GM23338 (cell line): ENCODE results near the gene ADGRB2. TPM values are rescaled to one million over a fixed set of nuclear protein-coding genes. Genes with fewer than 3 reads are reported as not detected.

Experiments
- ATAC-seq: fragments of 200-7000 bp; cut with Tn5 transposase; 3 replicates; pipeline ENCODE4 v1.9.1; 2020
- DNase-seq: peaks from one replicate; pipeline ENCODE4 v3.0.0-alpha.2; 2015; ENCODE audit warnings: low spot score
- H2AFZ ChIP-seq: fragments of 200-600 bp; sonication (generic); 2 replicates; pipeline ENCODE4 v1.8.0; 2016; ENCODE audit warnings: antibody characterized with exemption, mild to moderate bottlenecking, moderate library complexity
- H3F3A ChIP-seq: fragments of 200-600 bp; sonication (generic); replicated peaks from 2 replicates; pipeline ENCODE4 v1.8.0; 2017; ENCODE audit warnings: antibody characterized with exemption, mixed run types, low read depth
- H3K27ac ChIP-seq: fragments of 200-600 bp; sonication (generic); 2 replicates; pipeline ENCODE4 v1.6.1; 2016; ENCODE audit warnings: low read depth
- H3K27me3 ChIP-seq: fragments of 200-600 bp; sonication (generic); 2 replicates; pipeline ENCODE4 v1.8.0; 2016; ENCODE audit warnings: mild to moderate bottlenecking, mixed run types, moderate library complexity; ENCODE audit not compliant: insufficient read depth
- H3K36me3 ChIP-seq: fragments of 200-600 bp; sonication (generic); 2 replicates; pipeline ENCODE4 v1.8.0; 2016; ENCODE audit warnings: mild to moderate bottlenecking; ENCODE audit not compliant: insufficient read depth
- H3K4me1 ChIP-seq: fragments of 200-600 bp; sonication (generic); 2 replicates; pipeline ENCODE4 v1.8.0; 2016; ENCODE audit warnings: mild to moderate bottlenecking, moderate library complexity; ENCODE audit not compliant: insufficient read depth
- H3K4me2 ChIP-seq: fragments of 200-600 bp; sonication (generic); 2 replicates; pipeline ENCODE4 v1.7.1; 2017; ENCODE audit warnings: mixed run types
- H3K4me3 ChIP-seq: fragments of 200-600 bp; sonication (generic); 2 replicates; pipeline ENCODE4 v1.6.1; 2016; ENCODE audit warnings: mixed run types
- H3K79me2 ChIP-seq: fragments of 200-600 bp; sonication (generic); replicated peaks from 2 replicates; pipeline ENCODE4 v1.8.0; 2017; ENCODE audit warnings: mild to moderate bottlenecking; ENCODE audit not compliant: insufficient read depth
- H3K9me2 ChIP-seq: fragments of 200-600 bp; sonication (generic); 2 replicates; pipeline ENCODE4 v1.8.0; 2017; ENCODE audit not compliant: insufficient read depth
- H4K20me1 ChIP-seq: fragments of 200-600 bp; sonication (generic); replicated peaks from 2 replicates; pipeline ENCODE4 v1.8.0; 2017; ENCODE audit warnings: mild to moderate bottlenecking; ENCODE audit not compliant: insufficient read depth
- H3K27ac Mint-ChIP-seq: 2 replicates; pipeline ENCODE4 v1.8.0; 2020; ENCODE audit warnings: inconsistent platforms, mild to moderate bottlenecking, moderate library complexity, mixed read lengths
- H3K27me3 Mint-ChIP-seq: 3 replicates; pipeline ENCODE4 v1.8.0; 2022; ENCODE audit warnings: low read depth, mild to moderate bottlenecking, moderate library complexity, mixed read lengths, inconsistent platforms; ENCODE audit not compliant: insufficient read depth, poor library complexity
- H3K36me3 Mint-ChIP-seq: 3 replicates; pipeline ENCODE4 v1.8.0; 2021; ENCODE audit warnings: low read depth, mild to moderate bottlenecking, inconsistent platforms, moderate library complexity, mixed read lengths
- H3K4me1 Mint-ChIP-seq: 3 replicates; pipeline ENCODE4 v1.8.0; 2020; ENCODE audit warnings: mild to moderate bottlenecking, inconsistent platforms, mixed read lengths
- H3K4me3 Mint-ChIP-seq: 3 replicates; pipeline ENCODE4 v1.8.0; 2021; ENCODE audit warnings: moderate library complexity, mild to moderate bottlenecking, inconsistent platforms, mixed read lengths
- H3K9me3 Mint-ChIP-seq: 3 replicates; pipeline ENCODE4 v1.8.0; 2020; ENCODE audit warnings: moderate library complexity, mild to moderate bottlenecking, inconsistent platforms, mixed read lengths
- ETS1 ChIP-seq: IDR thresholded peaks from 2 replicates; pipeline ENCODE4 v1.6.1; 2016; ENCODE audit warnings: antibody characterized with exemption
- EZH2 ChIP-seq: fragments of 200-600 bp; sonication (generic); IDR thresholded peaks from one replicate; pipeline ENCODE4 v1.8.0; 2017; ENCODE audit warnings: antibody characterized with exemption, mild to moderate bottlenecking, low read depth; ENCODE audit not compliant: unreplicated experiment
- NANOG ChIP-seq: IDR thresholded peaks from 2 replicates; pipeline ENCODE4 v1.6.1; 2016; ENCODE audit warnings: antibody characterized with exemption, borderline replicate concordance
- POLR2AphosphoS5 ChIP-seq: IDR thresholded peaks from 2 replicates; pipeline ENCODE4 v1.6.1; 2016; ENCODE audit warnings: antibody characterized with exemption, low read depth
- REST ChIP-seq: IDR thresholded peaks from one replicate; pipeline ENCODE4 v1.6.1; 2018; ENCODE audit warnings: antibody characterized with exemption; ENCODE audit not compliant: unreplicated experiment
- STAT1 ChIP-seq: IDR thresholded peaks from one replicate; pipeline ENCODE4 v1.6.1; 2016; ENCODE audit warnings: antibody characterized with exemption; ENCODE audit not compliant: unreplicated experiment
- ZNF114 ChIP-seq: fragments of 250-450 bp; sonication (Bioruptor Pico); IDR thresholded peaks from 2 replicates; pipeline ENCODE4 v1.5.0; 2020; ENCODE audit warnings: mild to moderate bottlenecking, moderate library complexity
- ZNF331 ChIP-seq: fragments of 250-450 bp; sonication (Bioruptor Pico); IDR thresholded peaks from 2 replicates; pipeline ENCODE4 v1.5.0; 2020; ENCODE audit warnings: low read depth, mild to moderate bottlenecking, moderate library complexity
- ZNF462 ChIP-seq: fragments of 250-450 bp; sonication (Bioruptor Pico); IDR thresholded peaks from 2 replicates; pipeline ENCODE4 v1.5.0; 2020; ENCODE audit warnings: mild to moderate bottlenecking, moderate library complexity
- polyA plus RNA-seq: library from polyadenylated mRNA; unstranded; fragments of >200 nt; fragmentation: Nextera tagmentation; extraction: Ambion mirVana; gene quantifications from 2 replicates; pipeline ENCODE4 v1.2.1, GENCODE V29; 2016
- total RNA-seq: library from RNA; depleted of rRNA; stranded (reverse); fragments of >200 nt; shearing (Covaris generic); gene quantifications from 2 replicates; pipeline ENCODE4 v1.2.3, GENCODE V29; 2014

ADGRB2 gene
- total and polyA plus RNA-seq, 2 experiments from 2014 or later, result 8.0 to 27.8 TPM

DNA sequence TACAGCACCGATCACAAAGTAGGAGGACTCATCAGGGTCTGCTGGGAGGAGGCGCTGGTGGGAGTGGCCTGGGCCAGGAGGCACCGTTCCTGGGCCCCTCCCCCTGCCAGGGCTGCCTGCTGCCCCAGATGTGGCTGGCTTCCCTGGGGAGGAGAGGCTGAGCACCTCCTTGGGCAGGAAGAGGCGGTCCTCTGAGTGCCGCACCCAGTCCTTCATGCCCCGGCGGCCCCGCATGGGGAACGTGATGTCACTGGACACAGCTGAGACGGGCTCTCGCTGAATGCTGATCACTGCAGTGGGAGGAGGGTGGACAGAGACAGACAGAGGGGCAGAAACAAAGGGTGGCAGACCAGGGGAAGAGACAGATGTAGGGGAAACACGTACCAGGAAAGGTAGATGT lies 24.8 kb downstream of the ADGRB2 start (continued):
- no peak for TF ChIP-seq ZNF462 (CRISPR knock-in tag)
- TF ChIP-seq POLR2AphosphoS5, result no peak
- no peak for TF ChIP-seq REST
- TF ChIP-seq ZNF114 (CRISPR knock-in tag), result no peak
- TF ChIP-seq STAT1, result no peak
- TF ChIP-seq NANOG, result no peak
- TF ChIP-seq EZH2, result no peak

DNA sequence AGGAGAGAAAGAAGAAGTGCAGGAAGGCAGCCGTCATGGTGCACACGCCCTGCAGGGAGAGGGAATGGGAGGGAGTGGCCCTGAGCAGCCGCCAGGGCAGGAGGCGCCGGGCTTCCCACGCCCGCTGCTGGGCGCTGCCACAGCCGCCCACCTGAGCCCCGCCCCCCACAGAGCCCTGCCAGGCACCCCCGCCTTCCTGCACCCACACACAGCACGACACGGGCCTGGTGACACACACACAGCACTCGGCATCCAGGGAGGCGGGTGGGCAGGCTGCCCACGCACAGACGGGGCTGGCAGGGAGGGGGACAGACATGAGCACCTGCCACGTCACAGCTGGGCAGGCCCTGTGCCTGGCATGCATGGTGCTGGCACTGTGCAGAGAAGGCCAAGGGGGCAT lies 27.5 kb downstream of the ADGRB2 start:
- Mint-ChIP-seq H3K27ac (no peak overlapping the region), H3K27me3 (no peaks in the 10 kb centered on the region), H3K9me3 (no peaks in the 10 kb centered on the region), H3K4me1 (peaks cover 14% of the 10 kb centered on the region), H3K4me3 (no peak overlapping the region), H3K36me3 (no peaks in the 10 kb centered on the region; the same call in 2 of the 3 replicates)
- Histone ChIP-seq H4K20me1 (no peaks in the 10 kb centered on the region), H3K4me3 (no peak overlapping the region), H3K27me3 (no peaks in the 10 kb centered on the region), H3K4me1 (0 out of 2 replicates have a peak, but pooled peaks cover 4% of the 10 kb centered on the region), H3K9me2 (no peaks in the 10 kb centered on the region), H3K79me2 (no peaks in the 10 kb centered on the region), H3K4me2 (no peak overlapping the region), H3K36me3 (no peaks in the 10 kb centered on the region), H3F3A (no peaks in the 10 kb centered on the region), H3K27ac (no peak overlapping the region), H2AFZ (no peak overlapping the region)
- no peak for DNase-seq
- no peak for ATAC-seq
- TF ChIP-seq STAT1 (no peak), ZNF114 (CRISPR knock-in tag) (no peak), REST (no peak), NANOG (no peak), POLR2AphosphoS5 (no peak), EZH2 (no peak), ZNF331 (no peak), ETS1 (no peak)
